Hepatocyte (in vitro differentiated cells): ENCODE results near the gene SRC.

Experiments used
- CTCF ChIP-seq: fragments of 200-600 bp; sonication (generic); IDR thresholded peaks from 2 replicates; pipeline ENCODE4 v1.5.1; 2016; ENCODE audit warnings: antibody characterized with exemption, mild to moderate bottlenecking; ENCODE audit not compliant: poor library complexity
- EZH2 ChIP-seq: fragments of 200-600 bp; sonication (generic); IDR thresholded peaks from 2 replicates; pipeline ENCODE4 v1.6.1; 2016; ENCODE audit warnings: antibody characterized with exemption, mild to moderate bottlenecking, borderline replicate concordance

GRCh38 chr20:37333848-37334318, 12.1 kb upstream of the SRC start:
- TF ChIP-seq EZH2 (no peak), CTCF (no peak)
